IMR-90 (cell line): ENCODE data around the gene RUFY1. TPM values are rescaled to one million over a fixed set of nuclear protein-coding genes. Genes with fewer than 3 reads are reported as not detected.

ENCODE experiments used
- ATAC-seq: fragments of 200-7000 bp; cut with Tn5 transposase; 2 replicates; pipeline ENCODE4 v1.9.1; 2020; ENCODE audit warnings: low read depth, mild to moderate bottlenecking, moderate library complexity
- BruUV-seq: library from RNA; stranded (reverse); fragments of 400-500 nt; replicated peaks from 2 replicates; lab custom pipeline; 2021; lab: Mats Ljungman, UMichigan
- CTCF ChIA-PET: fragments of 300-600 bp; formaldehyde crosslinking; extraction: SDS; loops from one replicate; lab custom pipeline; 2021; ENCODE audit warnings: antibody characterized with exemption; lab: Yijun Ruan, JAX
- POLR2A ChIA-PET: fragments of 300-600 bp; sonication (Branson Sonifier 250); formaldehyde crosslinking; loops from one replicate; lab custom pipeline; 2022; ENCODE audit warnings: antibody characterized with exemption; ENCODE audit not compliant: unreplicated experiment; lab: Charles Lee
- DNase-seq: peaks from one replicate; pipeline ENCODE4 v3.0.0; 2013
- H2AFZ ChIP-seq: replicated peaks from 2 replicates; pipeline ENCODE3; 2013; ENCODE audit warnings: low read length, mild to moderate bottlenecking; ENCODE audit not compliant: poor library complexity
- H2AK5ac ChIP-seq: 2 replicates; pipeline ENCODE4 v1.6.1; 2013; ENCODE audit warnings: low read depth, low read length, inconsistent platforms
- H2AK9ac ChIP-seq: replicated peaks from 2 replicates; pipeline ENCODE3; 2013; ENCODE audit warnings: mild to moderate bottlenecking, low read depth, low read length, moderate library complexity; ENCODE audit not compliant: poor library complexity
- H2BK120ac ChIP-seq: 2 replicates; pipeline ENCODE4 v1.6.1; 2013; ENCODE audit warnings: low read depth, low read length, inconsistent platforms
- H2BK15ac ChIP-seq: 3 replicates; pipeline ENCODE4 v1.6.1; 2013; ENCODE audit warnings: low read depth, low read length, inconsistent platforms
- H2BK20ac ChIP-seq: 2 replicates; pipeline ENCODE4 v1.6.1; 2013; ENCODE audit warnings: low read depth, mild to moderate bottlenecking, inconsistent platforms, low read length, moderate library complexity
- H2BK5ac ChIP-seq: 2 replicates; pipeline ENCODE4 v1.6.1; 2013; ENCODE audit warnings: mild to moderate bottlenecking, low read depth, low read length, inconsistent platforms; ENCODE audit not compliant: poor library complexity, severe bottlenecking
- H3K14ac ChIP-seq: replicated peaks from 2 replicates; pipeline ENCODE4 v1.6.1; 2013; ENCODE audit warnings: low read depth, low read length, inconsistent platforms
- H3K18ac ChIP-seq: 2 replicates; pipeline ENCODE4 v1.6.1; 2013; ENCODE audit warnings: low read depth, low read length, control low read depth
- H3K23ac ChIP-seq: 2 replicates; pipeline ENCODE4 v1.6.1; 2013; ENCODE audit warnings: low read depth, low read length, inconsistent platforms
- H3K27ac ChIP-seq: 2 replicates; pipeline ENCODE4 v1.5.1; 2013; ENCODE audit warnings: mild to moderate bottlenecking, control low read depth, low read length; ENCODE audit not compliant: insufficient read depth
- H3K27me3 ChIP-seq: 2 replicates; pipeline ENCODE4 v1.6.1; 2013; ENCODE audit warnings: low read length; ENCODE audit not compliant: control insufficient read depth, insufficient read depth
- H3K36me3 ChIP-seq: 2 replicates; pipeline ENCODE4 v1.6.1; 2013; ENCODE audit warnings: low read length, mixed read lengths; ENCODE audit not compliant: control insufficient read depth, insufficient read depth
- H3K4ac ChIP-seq: 2 replicates; pipeline ENCODE4 v1.6.1; 2013; ENCODE audit warnings: low read depth, low read length, inconsistent platforms
- H3K4me1 ChIP-seq: 2 replicates; pipeline ENCODE4 v1.6.1; 2013; ENCODE audit warnings: low read length, mixed read lengths; ENCODE audit not compliant: control insufficient read depth, insufficient read depth
- H3K4me2 ChIP-seq: 2 replicates; pipeline ENCODE4 v1.6.1; 2013; ENCODE audit warnings: low read depth, mild to moderate bottlenecking, control low read depth, low read length, moderate library complexity
- H3K4me3 ChIP-seq: 2 replicates; pipeline ENCODE4 v1.5.1; 2013; ENCODE audit warnings: low read depth, mild to moderate bottlenecking, control low read depth, low read length, moderate library complexity; ENCODE audit not compliant: insufficient read depth
- H3K56ac ChIP-seq: 2 replicates; pipeline ENCODE4 v1.6.1; 2013; ENCODE audit warnings: low read length, inconsistent platforms; ENCODE audit not compliant: insufficient read depth; ENCODE audit errors: extremely low read depth
- H3K79me1 ChIP-seq, 2 experiments: 2 replicates each; pipeline ENCODE4 v1.6.1; 2013; ENCODE audit warnings: low read length in 2 of 2, inconsistent platforms in 1 of 2, low read depth in 1 of 2
- H3K9ac ChIP-seq: 2 replicates; pipeline ENCODE4 v1.6.1; 2013; ENCODE audit warnings: low read depth, low read length, control low read depth
- H3K9me1 ChIP-seq: 2 replicates; pipeline ENCODE4 v1.6.1; 2013; ENCODE audit warnings: low read length, inconsistent platforms; ENCODE audit not compliant: insufficient read depth
- H3K9me3 ChIP-seq: 2 replicates; pipeline ENCODE4 v1.6.1; 2013; ENCODE audit warnings: low read length; ENCODE audit not compliant: control insufficient read depth, insufficient read depth
- H4K20me1 ChIP-seq: 2 replicates; pipeline ENCODE4 v1.6.1; 2013; ENCODE audit warnings: low read length, inconsistent platforms; ENCODE audit not compliant: insufficient read depth
- H4K5ac ChIP-seq: 2 replicates; pipeline ENCODE4 v1.6.1; 2013; ENCODE audit warnings: mild to moderate bottlenecking, low read depth, low read length, control low read depth
- H4K8ac ChIP-seq, 2 experiments: 2 replicates each; pipeline ENCODE4 v1.6.1; 2013; ENCODE audit warnings: low read depth in 2 of 2, low read length in 2 of 2, control low read depth in 1 of 2, inconsistent platforms in 1 of 2
- H4K91ac ChIP-seq: 2 replicates; pipeline ENCODE4 v1.6.1; 2013; ENCODE audit warnings: low read depth, low read length, inconsistent platforms; ENCODE audit not compliant: insufficient read depth
- CEBPB ChIP-seq: IDR thresholded peaks from 2 replicates; pipeline ENCODE4 v1.6.1; 2012; ENCODE audit warnings: low read depth, low read length, improper control_type of control experiment
- CHD1 ChIP-seq: IDR thresholded peaks from 2 replicates; pipeline ENCODE4 v1.6.1; 2012; ENCODE audit warnings: low read depth, low read length, improper control_type of control experiment
- FOS ChIP-seq: fragments of 150-350 bp; IDR thresholded peaks from 2 replicates; pipeline ENCODE4 v1.6.1; 2016; ENCODE audit warnings: low read depth, low read length
- MAFK ChIP-seq: IDR thresholded peaks from 2 replicates; pipeline ENCODE4 v1.6.1; 2012; ENCODE audit warnings: low read depth, low read length, improper control_type of control experiment
- POLR2A ChIP-seq: IDR thresholded peaks from 2 replicates; pipeline ENCODE4 v1.6.1; 2012; ENCODE audit warnings: mild to moderate bottlenecking, low read depth, low read length
- RAD21 ChIP-seq: IDR thresholded peaks from 2 replicates; pipeline ENCODE4 v1.6.1; 2012; ENCODE audit warnings: low read length, improper control_type of control experiment
- WGBS, 2 experiments: methylation state at CpG; one replicate each; pipeline versions ENCODE4 v1.1.5 to v1.1.7; 2013; ENCODE audit warnings: missing lambda C conversion rate in 2 of 2; ENCODE audit not compliant: insufficient read length in 1 of 2; ENCODE audit errors: extremely low coverage in 2 of 2; 5-methylcytosine and 5-hydroxymethylcytosine counted together
- dilution Hi-C: fragments of 300-500 bp; cut with HindIII; formaldehyde crosslinking; loops from one replicate; pipeline ENCODE4 v1.14.3; 2018; ENCODE audit warnings: low sequenced_read_pairs; ENCODE audit not compliant: unreplicated experiment
- in situ Hi-C: fragments of 300-500 bp; cut with MboI; formaldehyde crosslinking; loops from 3 replicates; pipeline ENCODE4 v1.14.3; 2019; ENCODE audit warnings: low sequenced_read_pairs, inconsistent platforms, mixed read lengths
- intact Hi-C: fragments of 100-400 bp; cut with micrococcal nuclease; formaldehyde crosslinking; loops from 2 replicates; pipeline ENCODE4 v1.10.0; 2022
- polyA plus RNA-seq, 3 experiments: library from polyadenylated mRNA; depleted of rRNA; stranded (reverse); fragments of >200 nt; gene quantifications; 2 replicates each; pipeline ENCODE4 v1.2.3, GENCODE V29; 2012; ENCODE audit warnings: low replicate concordance in 1 of 3
- total RNA-seq: library from RNA; depleted of rRNA; stranded (reverse); fragments of >200 nt; gene quantifications from 2 replicates; pipeline ENCODE4 v1.2.3, GENCODE V29; 2012
- TF ChIP-seq, protein P1 (sequence below): fragments of 150-350 bp; IDR thresholded peaks from 2 replicates; pipeline ENCODE4 v1.6.1; 2016; ENCODE audit warnings: low read depth, mild to moderate bottlenecking, low read length, moderate library complexity, borderline replicate concordance

Gene RUFY1
- total and polyA plus RNA-seq, 2 of the 4 experiments (the other 2 are of a cell fraction), result 19.5 to 21.8 TPM

DNA sequence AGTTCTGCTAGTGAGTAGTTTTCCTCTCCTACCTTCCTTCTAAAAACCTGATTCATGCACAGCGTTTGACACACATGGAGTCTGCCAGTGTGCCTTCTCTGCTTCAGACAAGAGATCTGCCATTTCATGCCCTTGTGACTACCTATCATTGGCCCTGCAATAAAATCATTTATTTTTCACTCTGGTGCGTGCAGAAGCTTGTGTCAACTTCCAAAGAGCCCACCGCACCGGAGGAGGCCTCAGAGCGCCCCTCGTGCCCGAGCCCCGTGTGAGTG, 59.4 kb downstream of the RUFY1 start:
- in situ Hi-C loops (no loop called here), dilution Hi-C loops (no loop called here), intact Hi-C loops (no loop called here)
- Histone ChIP-seq H3K14ac (no peak overlapping the region), H3K27me3 (no peaks in the 10 kb centered on the region), H2BK5ac (no peak overlapping the region), H4K5ac (no peak overlapping the region), H3K56ac (no peak overlapping the region), H3K18ac (no peak overlapping the region), H3K9me1 (peaks cover 8% of the 10 kb centered on the region; the same call in 1 of the 2 replicates), H2AK5ac (no peak overlapping the region), H3K4me1 (peaks cover 9% of the 10 kb centered on the region), H3K9me3 (no peaks in the 10 kb centered on the region), H4K8ac (no peak overlapping the region), H2BK15ac (no peak overlapping the region), H3K23ac (no peak overlapping the region), H3K36me3 (peaks cover 74% of the 10 kb centered on the region), H3K9ac (no peak overlapping the region), H3K27ac (no peak overlapping the region), H2AK9ac (no peak overlapping the region), H3K79me1 (peaks cover 22 to 60% of the 10 kb centered on the region in 2 experiments), H3K4me2 (no peak overlapping the region), H2BK20ac (no peak overlapping the region), H3K4ac (no peak overlapping the region), H2AFZ (no peak overlapping the region), H4K20me1 (peaks cover 89% of the 10 kb centered on the region), H2BK120ac (no peak overlapping the region), H3K4me3 (no peak overlapping the region), H4K91ac (no peak overlapping the region)
- no TSS peak for BruUV-seq
- ATAC-seq (no peak), DNase-seq (no peak)
- no peak for TF ChIP-seq CHD1
- TF ChIP-seq RAD21, result no peak
- TF ChIP-seq POLR2A, result no peak
- TF ChIP-seq MAFK, result no peak
- TF ChIP-seq CEBPB, result no peak
- no peak for TF ChIP-seq FOS
- TF ChIP-seq, protein P1, sequence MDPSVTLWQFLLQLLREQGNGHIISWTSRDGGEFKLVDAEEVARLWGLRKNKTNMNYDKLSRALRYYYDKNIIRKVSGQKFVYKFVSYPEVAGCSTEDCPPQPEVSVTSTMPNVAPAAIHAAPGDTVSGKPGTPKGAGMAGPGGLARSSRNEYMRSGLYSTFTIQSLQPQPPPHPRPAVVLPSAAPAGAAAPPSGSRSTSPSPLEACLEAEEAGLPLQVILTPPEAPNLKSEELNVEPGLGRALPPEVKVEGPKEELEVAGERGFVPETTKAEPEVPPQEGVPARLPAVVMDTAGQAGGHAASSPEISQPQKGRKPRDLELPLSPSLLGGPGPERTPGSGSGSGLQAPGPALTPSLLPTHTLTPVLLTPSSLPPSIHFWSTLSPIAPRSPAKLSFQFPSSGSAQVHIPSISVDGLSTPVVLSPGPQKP, result no peak
- ChIA-PET POLR2A (no interaction called here), CTCF (no interaction called here)
- 40% methylated on average over 3 of the region's 8 CpGs; no CpG with 5 or more reads in 1 of the 2 experiments for WGBS, 2 experiments
